ENCODE data around the gene NPPA. TPM values are rescaled to one million over a fixed set of nuclear protein-coding genes. Genes with fewer than 3 reads are reported as not detected.

Gene NPPA
- total RNA-seq, 3 donors from 2014 or later (not counting 1 experiment from before 2014, with no cell fraction given): not detected

- peaks cover 43% of the 10 kb centered on the region for H3K36me3 ChIP-seq (ENCODE audit: control insufficient read depth, insufficient read depth, low read length)
- H3K36me3 Mint-ChIP-seq: peaks cover 22% of the 10 kb centered on the region
- H3K27me3 Mint-ChIP-seq (ENCODE audit: low read depth in 2 of 2): no peaks in the 10 kb centered on the region
Observed at GRCh38 chr1:11817192-11817591, 30.4 kb downstream of the NPPA start.

GRCh38 chr1:11813021-11813420 is 34.6 kb downstream of the NPPA start:
- Histone ChIP-seq H3K4me3 (ENCODE audit: low read length) (no peak overlapping the region), H3K4me1 (ENCODE audit: control insufficient read depth, insufficient read depth, low read length) (peaks cover 7% of the 10 kb centered on the region), H3K27me3 (ENCODE audit: control insufficient read depth, insufficient read depth, low read length) (no peaks in the 10 kb centered on the region), H3K9me3 (ENCODE audit: control insufficient read depth, insufficient read depth, low read length) (no peaks in the 10 kb centered on the region), H3K27ac (ENCODE audit: low read length) (no peak overlapping the region), H3K36me3 (ENCODE audit: control insufficient read depth, insufficient read depth, low read length) (peaks cover 34% of the 10 kb centered on the region)
- DNase-seq (no peak), ATAC-seq (no peak)
- 82% methylated on average over 5 of the region's 5 CpGs for WGBS (ENCODE audit: insufficient coverage)
- Mint-ChIP-seq H3K36me3 (peaks cover 7% of the 10 kb centered on the region), H3K4me3 (no peak overlapping the region), H3K27me3 (ENCODE audit: low read depth in 2 of 2) (no peaks in the 10 kb centered on the region), H3K27ac (no peak overlapping the region), H3K4me1 (peaks cover 4 to 5% of the 10 kb centered on the region in 2 donors), H3K9me3 (no peaks in the 10 kb centered on the region)
- TF ChIP-seq CTCF (IDR thresholded peaks at IDR 0.05): no peak
- intact Hi-C loops (cut with micrococcal nuclease): no loop called here

More at GRCh38 chr1:11817192-11817591, 30.4 kb downstream of the NPPA start:
- H3K27ac Mint-ChIP-seq: no peak overlapping the region
- intact Hi-C loops (cut with micrococcal nuclease): no loop called here
- Histone ChIP-seq H3K27ac (ENCODE audit: low read length) (no peak overlapping the region), H3K27me3 (ENCODE audit: control insufficient read depth, insufficient read depth, low read length) (no peaks in the 10 kb centered on the region), H3K9me3 (ENCODE audit: control insufficient read depth, insufficient read depth, low read length) (no peaks in the 10 kb centered on the region), H3K4me1 (ENCODE audit: control insufficient read depth, insufficient read depth, low read length) (peaks cover 7% of the 10 kb centered on the region), H3K4me3 (ENCODE audit: low read length) (no peak overlapping the region)
- no peak for DNase-seq
- no peaks in the 10 kb centered on the region for H3K9me3 Mint-ChIP-seq
- no peaks in the 10 kb centered on the region for H3K4me1 Mint-ChIP-seq
- no peak for ATAC-seq
- 97% methylated on average over 12 of the region's 12 CpGs for WGBS (ENCODE audit: insufficient coverage)
- TF ChIP-seq CTCF (IDR thresholded peaks at IDR 0.05): no peak
- H3K4me3 Mint-ChIP-seq: no peak overlapping the region

GRCh38 chr1:11807133-11807532 is 40.5 kb downstream of the NPPA start:
- Histone ChIP-seq H3K27me3 (ENCODE audit: control insufficient read depth, insufficient read depth, low read length) (no peaks in the 10 kb centered on the region), H3K27ac (ENCODE audit: low read length) (peak overlapping the region; percentile 94), H3K4me3 (ENCODE audit: low read length) (no peak overlapping the region), H3K4me1 (ENCODE audit: control insufficient read depth, insufficient read depth, low read length) (peaks cover 43% of the 10 kb centered on the region), H3K36me3 (ENCODE audit: control insufficient read depth, insufficient read depth, low read length) (peaks cover 5% of the 10 kb centered on the region), H3K9me3 (ENCODE audit: control insufficient read depth, insufficient read depth, low read length) (no peaks in the 10 kb centered on the region)
- Mint-ChIP-seq H3K27ac (peak overlapping the region; percentile 95 to 97), H3K27me3 (ENCODE audit: low read depth in 2 of 2) (no peaks in the 10 kb centered on the region), H3K4me1 (peaks cover 56 to 57% of the 10 kb centered on the region in 2 donors), H3K36me3 (no peaks in the 10 kb centered on the region), H3K9me3 (no peaks in the 10 kb centered on the region), H3K4me3 (peak overlapping the region; percentile 99)
- intact Hi-C loops (cut with micrococcal nuclease): loop anchor here (10.0 kb wide), 1 partner anchor 152 kb away; the partner anchor contains the start of genes FBXO2 and FBXO44
- 45% methylated on average over 2 of the region's 2 CpGs for WGBS (ENCODE audit: insufficient coverage)
- no peak for TF ChIP-seq CTCF (IDR thresholded peaks at IDR 0.05)
- peak in 1 of 2 donors; percentile 12 for DNase-seq
- ATAC-seq: no peak

Data from natural killer cell (primary cell).